IMR-90 (cell line): Measurements from ENCODE around the gene VPS37C. TPM values are rescaled to one million over a fixed set of nuclear protein-coding genes. Genes with fewer than 3 reads are reported as not detected.

Source experiments
- ATAC-seq: fragments of 200-7000 bp; cut with Tn5 transposase; 2 replicates; pipeline ENCODE4 v1.9.1; 2020; ENCODE audit warnings: low read depth, mild to moderate bottlenecking, moderate library complexity
- BruUV-seq: library from RNA; stranded (reverse); fragments of 400-500 nt; replicated peaks from 2 replicates; lab custom pipeline; 2021; lab: Mats Ljungman, UMichigan
- CTCF ChIA-PET: fragments of 300-600 bp; formaldehyde crosslinking; extraction: SDS; loops from one replicate; lab custom pipeline; 2021; ENCODE audit warnings: antibody characterized with exemption; lab: Yijun Ruan, JAX
- POLR2A ChIA-PET: fragments of 300-600 bp; sonication (Branson Sonifier 250); formaldehyde crosslinking; loops from one replicate; lab custom pipeline; 2022; ENCODE audit warnings: antibody characterized with exemption; ENCODE audit not compliant: unreplicated experiment; lab: Charles Lee
- DNase-seq: peaks from one replicate; pipeline ENCODE4 v3.0.0; 2013
- H2AFZ ChIP-seq: replicated peaks from 2 replicates; pipeline ENCODE3; 2013; ENCODE audit warnings: low read length, mild to moderate bottlenecking; ENCODE audit not compliant: poor library complexity
- H2AK5ac ChIP-seq: 2 replicates; pipeline ENCODE4 v1.6.1; 2013; ENCODE audit warnings: low read depth, low read length, inconsistent platforms
- H2AK9ac ChIP-seq: replicated peaks from 2 replicates; pipeline ENCODE3; 2013; ENCODE audit warnings: mild to moderate bottlenecking, low read depth, low read length, moderate library complexity; ENCODE audit not compliant: poor library complexity
- H2BK120ac ChIP-seq: 2 replicates; pipeline ENCODE4 v1.6.1; 2013; ENCODE audit warnings: low read depth, low read length, inconsistent platforms
- H2BK15ac ChIP-seq: 3 replicates; pipeline ENCODE4 v1.6.1; 2013; ENCODE audit warnings: low read depth, low read length, inconsistent platforms
- H2BK20ac ChIP-seq: 2 replicates; pipeline ENCODE4 v1.6.1; 2013; ENCODE audit warnings: low read depth, mild to moderate bottlenecking, inconsistent platforms, low read length, moderate library complexity
- H2BK5ac ChIP-seq: 2 replicates; pipeline ENCODE4 v1.6.1; 2013; ENCODE audit warnings: mild to moderate bottlenecking, low read depth, low read length, inconsistent platforms; ENCODE audit not compliant: poor library complexity, severe bottlenecking
- H3K14ac ChIP-seq: replicated peaks from 2 replicates; pipeline ENCODE4 v1.6.1; 2013; ENCODE audit warnings: low read depth, low read length, inconsistent platforms
- H3K18ac ChIP-seq: 2 replicates; pipeline ENCODE4 v1.6.1; 2013; ENCODE audit warnings: low read depth, low read length, control low read depth
- H3K23ac ChIP-seq: 2 replicates; pipeline ENCODE4 v1.6.1; 2013; ENCODE audit warnings: low read depth, low read length, inconsistent platforms
- H3K27ac ChIP-seq: 2 replicates; pipeline ENCODE4 v1.5.1; 2013; ENCODE audit warnings: mild to moderate bottlenecking, control low read depth, low read length; ENCODE audit not compliant: insufficient read depth
- H3K27me3 ChIP-seq: 2 replicates; pipeline ENCODE4 v1.6.1; 2013; ENCODE audit warnings: low read length; ENCODE audit not compliant: control insufficient read depth, insufficient read depth
- H3K36me3 ChIP-seq: 2 replicates; pipeline ENCODE4 v1.6.1; 2013; ENCODE audit warnings: low read length, mixed read lengths; ENCODE audit not compliant: control insufficient read depth, insufficient read depth
- H3K4ac ChIP-seq: 2 replicates; pipeline ENCODE4 v1.6.1; 2013; ENCODE audit warnings: low read depth, low read length, inconsistent platforms
- H3K4me1 ChIP-seq: 2 replicates; pipeline ENCODE4 v1.6.1; 2013; ENCODE audit warnings: low read length, mixed read lengths; ENCODE audit not compliant: control insufficient read depth, insufficient read depth
- H3K4me2 ChIP-seq: 2 replicates; pipeline ENCODE4 v1.6.1; 2013; ENCODE audit warnings: low read depth, mild to moderate bottlenecking, control low read depth, low read length, moderate library complexity
- H3K4me3 ChIP-seq: 2 replicates; pipeline ENCODE4 v1.5.1; 2013; ENCODE audit warnings: low read depth, mild to moderate bottlenecking, control low read depth, low read length, moderate library complexity; ENCODE audit not compliant: insufficient read depth
- H3K56ac ChIP-seq: 2 replicates; pipeline ENCODE4 v1.6.1; 2013; ENCODE audit warnings: low read length, inconsistent platforms; ENCODE audit not compliant: insufficient read depth; ENCODE audit errors: extremely low read depth
- H3K79me1 ChIP-seq, 2 experiments: 2 replicates each; pipeline ENCODE4 v1.6.1; 2013; ENCODE audit warnings: low read length in 2 of 2, inconsistent platforms in 1 of 2, low read depth in 1 of 2
- H3K9ac ChIP-seq: 2 replicates; pipeline ENCODE4 v1.6.1; 2013; ENCODE audit warnings: low read depth, low read length, control low read depth
- H3K9me1 ChIP-seq: 2 replicates; pipeline ENCODE4 v1.6.1; 2013; ENCODE audit warnings: low read length, inconsistent platforms; ENCODE audit not compliant: insufficient read depth
- H3K9me3 ChIP-seq: 2 replicates; pipeline ENCODE4 v1.6.1; 2013; ENCODE audit warnings: low read length; ENCODE audit not compliant: control insufficient read depth, insufficient read depth
- H4K20me1 ChIP-seq: 2 replicates; pipeline ENCODE4 v1.6.1; 2013; ENCODE audit warnings: low read length, inconsistent platforms; ENCODE audit not compliant: insufficient read depth
- H4K5ac ChIP-seq: 2 replicates; pipeline ENCODE4 v1.6.1; 2013; ENCODE audit warnings: mild to moderate bottlenecking, low read depth, low read length, control low read depth
- H4K8ac ChIP-seq, 2 experiments: 2 replicates each; pipeline ENCODE4 v1.6.1; 2013; ENCODE audit warnings: low read depth in 2 of 2, low read length in 2 of 2, control low read depth in 1 of 2, inconsistent platforms in 1 of 2
- H4K91ac ChIP-seq: 2 replicates; pipeline ENCODE4 v1.6.1; 2013; ENCODE audit warnings: low read depth, low read length, inconsistent platforms; ENCODE audit not compliant: insufficient read depth
- CEBPB ChIP-seq: IDR thresholded peaks from 2 replicates; pipeline ENCODE4 v1.6.1; 2012; ENCODE audit warnings: low read depth, low read length, improper control_type of control experiment
- FOS ChIP-seq: fragments of 150-350 bp; IDR thresholded peaks from 2 replicates; pipeline ENCODE4 v1.6.1; 2016; ENCODE audit warnings: low read depth, low read length
- MAFK ChIP-seq: IDR thresholded peaks from 2 replicates; pipeline ENCODE4 v1.6.1; 2012; ENCODE audit warnings: low read depth, low read length, improper control_type of control experiment
- MAZ ChIP-seq: IDR thresholded peaks from 2 replicates; pipeline ENCODE4 v1.6.1; 2012; ENCODE audit warnings: low read depth, mild to moderate bottlenecking, low read length, improper control_type of control experiment, moderate library complexity, borderline replicate concordance
- MXI1 ChIP-seq: IDR thresholded peaks from 2 replicates; pipeline ENCODE4 v1.6.1; 2012; ENCODE audit warnings: low read depth, mild to moderate bottlenecking, low read length, moderate library complexity, borderline replicate concordance
- NFE2L2 ChIP-seq: fragments of 150-350 bp; IDR thresholded peaks from 2 replicates; pipeline ENCODE4 v1.6.1; 2016; ENCODE audit warnings: low read depth, mild to moderate bottlenecking, low read length
- SMC3 ChIP-seq: fragments of 150-350 bp; IDR thresholded peaks from 2 replicates; pipeline ENCODE4 v1.6.1; 2016; ENCODE audit warnings: low read depth, mild to moderate bottlenecking, antibody characterized with exemption, low read length, moderate library complexity
- WGBS, 2 experiments: methylation state at CpG; one replicate each; pipeline versions ENCODE4 v1.1.5 to v1.1.7; 2013; ENCODE audit warnings: missing lambda C conversion rate in 2 of 2; ENCODE audit not compliant: insufficient read length in 1 of 2; ENCODE audit errors: extremely low coverage in 2 of 2; 5-methylcytosine and 5-hydroxymethylcytosine counted together
- dilution Hi-C: fragments of 300-500 bp; cut with HindIII; formaldehyde crosslinking; loops from one replicate; pipeline ENCODE4 v1.14.3; 2018; ENCODE audit warnings: low sequenced_read_pairs; ENCODE audit not compliant: unreplicated experiment
- in situ Hi-C: fragments of 300-500 bp; cut with MboI; formaldehyde crosslinking; loops from 3 replicates; pipeline ENCODE4 v1.14.3; 2019; ENCODE audit warnings: low sequenced_read_pairs, inconsistent platforms, mixed read lengths
- intact Hi-C: fragments of 100-400 bp; cut with micrococcal nuclease; formaldehyde crosslinking; loops from 2 replicates; pipeline ENCODE4 v1.10.0; 2022
- polyA plus RNA-seq, 3 experiments: library from polyadenylated mRNA; depleted of rRNA; stranded (reverse); fragments of >200 nt; gene quantifications; 2 replicates each; pipeline ENCODE4 v1.2.3, GENCODE V29; 2012; ENCODE audit warnings: low replicate concordance in 1 of 3
- total RNA-seq: library from RNA; depleted of rRNA; stranded (reverse); fragments of >200 nt; gene quantifications from 2 replicates; pipeline ENCODE4 v1.2.3, GENCODE V29; 2012

VPS37C gene
- total and polyA plus RNA-seq, 2 of the 4 experiments (the other 2 are of a cell fraction): 3.2 to 13.2 TPM

- no peak overlapping the region for H4K91ac ChIP-seq
- H3K18ac ChIP-seq: no peak overlapping the region
- intact Hi-C loops: no loop called here
- ATAC-seq (no peak), DNase-seq (no peak)
- H2BK20ac ChIP-seq: no peak overlapping the region
- TF ChIP-seq NFE2L2 (no peak), MAFK (no peak), SMC3 (no peak), CEBPB (no peak), MXI1 (no peak), MAZ (no peak), FOS (no peak)
- no peaks in the 10 kb centered on the region for H4K20me1 ChIP-seq
- no peaks in the 10 kb centered on the region for H3K9me3 ChIP-seq
- H3K4me3 ChIP-seq: no peak overlapping the region
- in situ Hi-C loops: no loop called here
- no peak overlapping the region for H3K56ac ChIP-seq
- no peaks in the 10 kb centered on the region for H3K79me1 ChIP-seq
- no peaks in the 10 kb centered on the region for H3K4me1 ChIP-seq
- ChIA-PET CTCF (no interaction called here), POLR2A (no interaction called here)
- no peak overlapping the region for H2AK9ac ChIP-seq
- no peak overlapping the region for H3K23ac ChIP-seq
- no TSS peak for BruUV-seq
- no peak overlapping the region for H4K8ac ChIP-seq
- H3K4me2 ChIP-seq: no peak overlapping the region
- dilution Hi-C loops: no loop called here
- no peak overlapping the region for H2BK5ac ChIP-seq
- no peak overlapping the region for H4K5ac ChIP-seq
- H2BK120ac ChIP-seq: no peak overlapping the region
- H3K9ac ChIP-seq: no peak overlapping the region
- H2AK5ac ChIP-seq: no peak overlapping the region
- H2BK15ac ChIP-seq: no peak overlapping the region
- H3K9me1 ChIP-seq: no peaks in the 10 kb centered on the region
- no peak overlapping the region for H3K27ac ChIP-seq
- 41% methylated on average over 3 of the region's 8 CpGs; no CpG with 5 or more reads in 1 of the 2 experiments for WGBS, 2 experiments
- no peak overlapping the region for H3K4ac ChIP-seq
- peaks cover 34% of the 10 kb centered on the region for H3K27me3 ChIP-seq
- no peaks in the 10 kb centered on the region for H3K36me3 ChIP-seq
- H3K14ac ChIP-seq: no peak overlapping the region
- H2AFZ ChIP-seq: no peak overlapping the region
These were observed 51.6 kb downstream of the VPS37C start for GRCh38 chr11:61109671-61110070.
